GM12891 (cell line): ENCODE results near the gene EEF1E1.

Experiments used
- POLR2A ChIP-seq: IDR thresholded peaks from 2 replicates; pipeline ENCODE4 v1.6.1; 2011; ENCODE audit warnings: low read depth, low read length, control low read depth
- POLR2AphosphoS5 ChIP-seq: IDR thresholded peaks from 2 replicates; pipeline ENCODE4 v1.6.1; 2011; ENCODE audit warnings: low read depth, low read length, control low read depth
- SPI1 ChIP-seq: IDR thresholded peaks from 2 replicates; pipeline ENCODE4 v1.6.1; 2011; ENCODE audit warnings: low read depth, low read length, control low read depth
- TAF1 ChIP-seq: IDR thresholded peaks from 2 replicates; pipeline ENCODE4 v1.6.1; 2011; ENCODE audit warnings: low read depth, low read length, control low read depth

- no peak for TF ChIP-seq POLR2AphosphoS5
- TF ChIP-seq POLR2A, result no peak
- TF ChIP-seq TAF1, result no peak
- TF ChIP-seq SPI1, result no peak
Measured at GRCh38 chr6:8130399-8130798, 28.1 kb upstream of the EEF1E1 start.
